Measurements from ENCODE around the gene PIGQ. TPM values are rescaled to one million over a fixed set of nuclear protein-coding genes. Genes with fewer than 3 reads are reported as not detected.

The PIGQ gene
- total and polyA plus RNA-seq, 2 of the 8 experiments (the other 6 are each of a cell fraction or from before 2014, with no cell fraction given): 36.0 to 49.2 TPM

DNA sequence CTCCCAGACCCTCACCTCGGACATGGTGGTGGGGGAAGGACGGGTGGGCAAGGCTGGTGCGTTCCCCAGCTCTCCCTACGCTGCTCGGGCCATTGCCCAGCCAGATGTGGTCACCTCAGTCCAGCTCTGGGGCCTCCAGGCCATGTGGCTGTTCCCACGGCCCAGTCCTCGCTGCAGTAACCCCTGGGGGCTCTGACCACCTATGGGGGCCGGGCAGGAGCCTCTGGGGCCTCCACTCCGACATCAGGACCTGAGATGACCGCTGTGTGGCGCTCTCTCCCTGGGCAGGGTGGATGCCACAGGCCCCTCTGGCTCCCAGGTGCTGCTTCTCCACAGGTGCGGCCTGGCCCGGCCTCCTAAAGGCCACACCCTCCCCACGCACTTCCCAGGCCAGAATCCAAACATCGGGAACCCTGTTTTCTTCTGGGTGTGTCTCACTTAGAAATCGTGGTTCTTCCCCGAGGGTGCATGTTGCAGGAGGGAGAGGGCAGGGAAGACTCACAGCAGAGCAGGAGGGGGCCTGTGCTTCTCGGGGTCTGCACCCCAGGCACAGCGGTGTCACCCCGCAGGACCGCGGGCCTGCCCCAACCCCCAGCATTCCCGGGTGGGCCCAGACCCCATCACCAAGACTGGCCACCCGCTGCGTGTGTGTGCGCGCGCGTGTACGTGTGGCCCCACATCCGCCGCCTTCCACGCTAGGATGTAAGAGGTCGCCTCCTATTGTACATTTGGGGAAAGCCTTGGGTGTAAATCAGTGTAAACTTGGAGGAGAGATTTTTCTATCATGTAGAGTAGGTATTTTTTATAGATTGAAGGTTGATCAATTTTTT, 48.2 kb upstream of the PIGQ start (continued):
- TF ChIP-seq POU5F1 (IDR thresholded peaks at IDR 0.05; ENCODE audit: low read depth, low read length) (no peak), RNF2 (IDR thresholded peaks at IDR 0.05; ENCODE audit: borderline replicate concordance, low read depth, low read length, missing control alignments, poor library complexity, severe bottlenecking) (no peak), CREB1 (IDR thresholded peaks at IDR 0.05) (0 out of 2 replicates have a peak, but pooled peaks have one; percentile 12), BACH1 (IDR thresholded peaks at IDR 0.05; ENCODE audit: low read length) (no peak), SRF (IDR thresholded peaks at IDR 0.05; ENCODE audit: low read depth, low read length) (no peak), EP300 (IDR thresholded peaks at IDR 0.05; ENCODE audit: borderline replicate concordance in 1 of 2, low read depth in 2 of 2, low read length in 2 of 2) (no peak), KDM4A (IDR thresholded peaks at IDR 0.05; ENCODE audit: low read depth, low read length, severe bottlenecking) (no peak), JUND (IDR thresholded peaks at IDR 0.05; ENCODE audit: low read length) (no peak), CBX8 (IDR thresholded peaks at IDR 0.05; ENCODE audit: borderline replicate concordance, low read depth, low read length) (no peak), KDM5A (IDR thresholded peaks at IDR 0.05; ENCODE audit: low read length) (no peak), TCF12 (IDR thresholded peaks at IDR 0.05; ENCODE audit: low read depth, low read length) (peak; percentile 56; the same call in 1 of the 2 replicates), BCL11A (IDR thresholded peaks at IDR 0.05; ENCODE audit: low read depth in 2 of 2, low read length in 2 of 2) (no peak), SP2 (IDR thresholded peaks at IDR 0.05; ENCODE audit: low read length) (no peak), RFX5 (IDR thresholded peaks at IDR 0.05; ENCODE audit: borderline replicate concordance, low read depth, low read length) (no peak), HDAC6 (IDR thresholded peaks at IDR 0.05; ENCODE audit: low read depth, low read length) (no peak), CTBP2 (IDR thresholded peaks at IDR 0.05; ENCODE audit: borderline replicate concordance, insufficient read depth, insufficient read length, low read length) (no peak), KDM1A (IDR thresholded peaks at IDR 0.05; ENCODE audit: borderline replicate concordance, low read length) (no peak)
- TF ChIP-seq, protein P1, sequence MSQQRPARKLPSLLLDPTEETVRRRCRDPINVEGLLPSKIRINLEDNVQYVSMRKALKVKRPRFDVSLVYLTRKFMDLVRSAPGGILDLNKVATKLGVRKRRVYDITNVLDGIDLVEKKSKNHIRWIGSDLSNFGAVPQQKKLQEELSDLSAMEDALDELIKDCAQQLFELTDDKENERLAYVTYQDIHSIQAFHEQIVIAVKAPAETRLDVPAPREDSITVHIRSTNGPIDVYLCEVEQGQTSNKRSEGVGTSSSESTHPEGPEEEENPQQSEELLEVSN (IDR thresholded peaks at IDR 0.05): no peak
- TF ChIP-seq, protein P2, sequence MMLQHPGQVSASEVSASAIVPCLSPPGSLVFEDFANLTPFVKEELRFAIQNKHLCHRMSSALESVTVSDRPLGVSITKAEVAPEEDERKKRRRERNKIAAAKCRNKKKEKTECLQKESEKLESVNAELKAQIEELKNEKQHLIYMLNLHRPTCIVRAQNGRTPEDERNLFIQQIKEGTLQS (IDR thresholded peaks at IDR 0.05; ENCODE audit: insufficient read depth, low read depth, low read length): no peak
- TF ChIP-seq, protein P3, sequence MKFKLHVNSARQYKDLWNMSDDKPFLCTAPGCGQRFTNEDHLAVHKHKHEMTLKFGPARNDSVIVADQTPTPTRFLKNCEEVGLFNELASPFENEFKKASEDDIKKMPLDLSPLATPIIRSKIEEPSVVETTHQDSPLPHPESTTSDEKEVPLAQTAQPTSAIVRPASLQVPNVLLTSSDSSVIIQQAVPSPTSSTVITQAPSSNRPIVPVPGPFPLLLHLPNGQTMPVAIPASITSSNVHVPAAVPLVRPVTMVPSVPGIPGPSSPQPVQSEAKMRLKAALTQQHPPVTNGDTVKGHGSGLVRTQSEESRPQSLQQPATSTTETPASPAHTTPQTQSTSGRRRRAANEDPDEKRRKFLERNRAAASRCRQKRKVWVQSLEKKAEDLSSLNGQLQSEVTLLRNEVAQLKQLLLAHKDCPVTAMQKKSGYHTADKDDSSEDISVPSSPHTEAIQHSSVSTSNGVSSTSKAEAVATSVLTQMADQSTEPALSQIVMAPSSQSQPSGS (IDR thresholded peaks at IDR 0.05; ENCODE audit: low read length): no peak

Measured in H1 (cell line).